Fibroblast of upper back skin (primary cell): Measurements from ENCODE around the gene CRIP3.
"Not testable (repeated sequence)": the region's sequence is repeated elsewhere in the genome, so short reads cannot be mapped to it uniquely, and the experiment has no call there.

Experiments used
- DNase-seq: peaks from one replicate; pipeline ENCODE4 v3.0.0-alpha.2; 2013

The CRIP3 gene

GRCh38 chr6:43304882-43305281 lies 3.7 kb downstream of the CRIP3 start:
- DNase-seq: no peak

GRCh38 chr6:43304361-43304760 lies 4.3 kb downstream of the CRIP3 start:
- DNase-seq: no peak

GRCh38 chr6:43303751-43304331 lies 4.8 kb downstream of the CRIP3 start:
- DNase-seq: no peak

DNA sequence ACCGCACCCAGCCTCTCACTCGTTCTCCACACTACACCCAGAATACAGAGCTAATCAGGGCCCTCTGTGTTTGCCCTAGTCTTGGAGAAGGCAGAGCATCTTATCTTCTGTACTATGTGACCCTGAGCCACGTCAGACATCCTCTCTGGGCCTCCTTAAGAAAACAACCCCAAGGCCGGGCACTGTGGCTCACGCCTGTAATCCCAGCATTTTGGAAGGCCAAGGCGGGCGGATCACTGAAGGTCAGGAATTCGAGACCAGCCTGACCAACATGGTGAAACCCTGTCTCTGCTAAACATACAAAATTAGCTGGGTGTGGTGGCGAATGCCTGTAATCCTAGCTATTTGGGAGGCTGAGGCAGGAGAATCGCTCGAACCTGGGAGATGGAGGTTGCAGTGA lies 5.6 kb downstream of the CRIP3 start:
- not testable (repeated sequence) for DNase-seq

GRCh38 chr6:43302126-43302525 lies 6.5 kb downstream of the CRIP3 start:
- DNase-seq: no peak

DNA sequence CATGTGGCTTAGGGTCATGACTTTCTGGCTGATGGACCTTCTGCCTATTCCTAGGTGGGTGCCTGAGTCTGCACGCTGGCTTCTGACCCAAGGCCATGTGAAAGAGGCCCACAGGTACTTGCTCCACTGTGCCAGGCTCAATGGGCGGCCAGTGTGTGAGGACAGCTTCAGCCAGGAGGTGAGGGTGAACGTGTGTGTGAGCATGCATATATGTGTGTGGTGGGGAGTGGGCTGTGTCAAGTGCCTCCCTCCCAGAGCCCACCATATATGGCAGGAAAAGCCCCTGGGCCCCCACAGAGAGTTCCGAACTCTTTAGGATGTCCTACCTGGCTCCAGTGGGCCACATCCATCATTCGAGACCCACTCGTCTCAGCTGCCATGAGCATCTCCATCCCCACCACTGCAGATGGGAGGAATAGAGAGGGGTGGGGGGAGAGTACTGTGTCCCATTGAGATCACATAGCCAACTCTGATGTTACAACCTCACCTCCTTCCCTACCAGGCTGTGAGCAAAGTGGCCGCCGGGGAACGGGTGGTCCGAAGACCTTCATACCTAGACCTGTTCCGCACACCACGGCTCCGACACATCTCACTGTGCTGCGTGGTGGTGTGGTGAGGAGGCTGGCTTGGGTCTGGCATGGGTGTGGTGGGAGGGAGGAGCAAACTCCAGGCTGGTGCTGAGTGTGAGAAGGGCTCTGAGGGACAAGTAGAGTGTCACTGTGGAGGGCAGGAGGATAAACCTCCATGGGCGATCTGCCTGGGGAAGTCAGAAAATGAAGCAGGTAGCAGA lies 7.3 kb downstream of the CRIP3 start:
- DNase-seq: no peak

- no peak for DNase-seq
Measured at GRCh38 chr6:43299338-43300293, 9.0 kb downstream of the CRIP3 start.

GRCh38 chr6:43298565-43299337 lies 9.9 kb downstream of the CRIP3 start:
- DNase-seq: no peak

DNA sequence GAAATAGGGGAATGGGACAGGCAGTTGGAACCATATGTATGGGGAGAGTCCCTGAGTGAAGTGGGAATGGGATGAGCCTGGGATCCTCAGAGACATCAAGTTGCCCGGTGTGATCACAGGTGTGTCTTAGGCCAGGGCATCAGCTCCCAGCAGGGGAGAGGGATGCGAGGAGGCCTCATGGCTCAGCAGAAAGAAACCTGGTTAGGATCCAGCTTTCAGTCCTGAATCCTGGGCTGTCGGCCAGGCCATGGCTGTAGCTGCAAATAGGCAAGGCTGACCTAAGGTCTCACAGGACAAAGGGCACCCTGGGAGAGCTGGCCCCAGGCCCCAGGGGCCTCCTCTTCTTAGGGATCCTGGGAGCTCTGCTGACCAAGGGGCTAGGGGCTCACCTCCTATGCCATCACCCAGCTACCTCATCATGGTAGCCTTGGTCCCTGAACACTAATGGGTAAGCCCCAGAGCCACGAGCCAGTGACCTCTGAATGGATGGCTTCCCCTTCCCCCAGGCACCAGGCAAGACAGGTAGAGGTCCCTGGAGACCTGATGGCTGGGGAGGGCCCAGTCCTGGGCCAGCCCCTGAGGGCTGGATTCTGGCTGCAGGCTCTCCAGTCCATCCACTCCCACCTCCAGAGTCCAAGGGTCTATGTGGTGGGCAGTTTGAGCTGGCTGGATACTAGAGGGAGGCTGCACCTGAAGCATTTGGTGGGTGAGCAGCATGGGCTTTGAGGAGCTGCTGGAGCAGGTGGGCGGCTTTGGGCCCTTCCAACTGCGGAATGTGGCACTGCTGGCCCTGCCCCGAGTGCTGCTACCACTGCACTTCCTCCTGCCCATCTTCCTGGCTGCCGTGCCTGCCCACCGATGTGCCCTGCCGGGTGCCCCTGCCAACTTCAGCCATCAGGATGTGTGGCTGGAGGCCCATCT lies 10.7 kb downstream of the CRIP3 start, which contains the start of gene SLC22A7:
Gene SLC22A7 (plus strand): TSS at position 617 of the 921 bp plus-strand sequence. CDS start 99 bp downstream, at position 716.
- DNase-seq: no peak

DNA sequence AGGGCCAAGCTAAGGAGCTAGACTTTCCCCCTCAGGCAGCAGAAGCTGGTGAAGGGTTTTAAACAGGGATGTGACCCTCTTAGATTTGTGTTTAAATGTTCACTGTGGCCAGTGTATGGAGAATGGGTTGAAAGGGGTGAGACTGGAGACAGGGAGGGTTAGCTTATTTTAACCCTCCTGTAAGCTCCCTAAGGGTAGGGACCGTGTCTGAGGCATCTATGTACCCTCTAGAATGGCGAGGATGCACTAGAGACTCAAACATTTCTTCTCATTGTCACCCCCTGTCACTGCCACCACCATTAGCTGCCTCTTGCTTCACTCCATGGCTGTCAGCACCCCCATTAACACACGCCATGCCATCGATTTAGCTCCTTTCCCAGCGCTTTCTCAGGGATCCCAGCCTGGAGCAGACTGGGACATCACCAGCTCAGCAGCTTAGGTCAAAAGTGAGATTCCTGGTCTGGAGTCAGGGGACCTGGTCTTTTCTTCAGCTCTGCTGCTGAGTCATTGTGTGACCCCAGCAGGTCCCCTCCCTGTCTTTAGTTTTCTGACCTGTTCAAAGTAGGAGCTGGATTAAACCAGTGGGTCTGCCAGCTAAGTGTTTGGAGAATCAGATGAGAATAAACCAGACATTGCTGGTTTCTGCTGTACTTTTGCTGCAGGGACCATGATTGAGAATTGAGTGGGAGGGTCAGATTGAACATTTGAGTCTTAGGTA lies 11.7 kb downstream of the CRIP3 start:
- no peak for DNase-seq

GRCh38 chr6:43295456-43295855 lies 13.2 kb downstream of the CRIP3 start:
- no peak for DNase-seq

GRCh38 chr6:43294536-43294935 lies 14.1 kb downstream of the CRIP3 start:
- no peak for DNase-seq

DNA sequence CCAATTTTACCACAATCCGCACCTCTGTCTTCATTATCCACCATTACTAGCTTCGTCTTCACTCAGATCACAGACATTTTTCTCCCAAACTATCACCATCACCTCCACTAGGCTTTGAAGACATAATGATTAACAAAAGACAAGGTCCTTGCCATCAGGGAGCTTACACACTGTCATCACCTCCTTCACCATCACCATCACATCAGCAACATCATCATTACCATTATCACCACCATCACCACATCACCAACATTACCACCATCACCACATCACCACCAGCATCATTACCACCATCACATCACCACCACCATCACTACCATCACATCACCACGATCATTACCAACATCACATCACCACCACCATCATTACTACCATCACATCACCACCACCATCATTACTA lies 14.9 kb downstream of the CRIP3 start:
- no peak for DNase-seq

- no peak for DNase-seq
Measured at GRCh38 chr6:43292763-43293318, 15.8 kb downstream of the CRIP3 start.

GRCh38 chr6:43292341-43292740 lies 16.3 kb downstream of the CRIP3 start:
- no peak for DNase-seq

GRCh38 chr6:43291708-43292107 lies 16.9 kb downstream of the CRIP3 start:
- no peak for DNase-seq

DNA sequence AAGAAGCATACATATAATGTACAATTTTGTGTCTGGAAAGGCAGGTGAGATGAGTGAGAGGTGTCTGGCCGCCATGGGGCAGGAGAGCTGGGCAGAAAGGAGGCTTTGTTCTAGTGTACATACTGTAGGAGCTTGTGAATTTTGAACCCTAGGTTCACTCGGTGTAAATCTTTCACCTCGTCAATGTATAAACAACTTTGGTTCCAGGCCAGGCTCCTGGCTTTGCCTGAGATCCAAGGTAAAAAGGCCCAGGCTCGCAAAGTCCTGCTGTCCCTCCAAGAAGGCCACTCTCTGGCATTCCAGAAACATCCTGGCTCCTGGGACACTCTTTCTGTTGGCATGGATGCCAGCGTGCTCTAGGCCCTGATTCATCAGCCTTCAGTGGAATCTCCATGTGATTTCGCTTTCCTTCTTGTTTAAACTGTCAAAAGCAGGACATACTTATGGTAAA lies 17.7 kb downstream of the CRIP3 start:
- DNase-seq: no peak

DNA sequence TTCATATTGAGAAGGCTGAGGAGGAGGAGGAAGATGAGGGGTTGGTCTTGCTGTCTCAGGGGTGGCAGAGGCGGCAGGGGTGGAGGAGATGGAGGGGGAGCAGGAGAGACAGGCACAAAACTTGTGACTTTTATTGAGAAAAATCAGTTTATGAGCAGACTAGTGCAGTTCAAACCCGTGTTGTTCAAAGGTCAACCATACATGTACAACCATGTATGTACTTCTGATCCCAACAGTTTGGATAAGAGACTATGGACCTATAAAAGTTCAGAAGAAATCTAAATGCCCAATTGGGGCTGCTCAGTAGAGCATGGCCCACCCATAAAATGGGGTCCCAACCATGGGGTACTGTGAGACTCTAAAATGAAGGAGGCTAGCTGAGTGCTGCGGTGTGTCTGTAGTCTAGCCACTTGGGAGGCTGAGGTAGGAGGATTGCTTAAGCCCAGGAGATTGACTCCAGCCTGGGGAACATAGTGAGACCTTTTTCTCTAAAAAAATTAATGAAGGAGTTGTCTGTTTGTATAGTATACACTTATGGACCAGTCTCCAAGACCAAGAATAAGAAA lies 18.2 kb downstream of the CRIP3 start:
- DNase-seq: no peak

DNA sequence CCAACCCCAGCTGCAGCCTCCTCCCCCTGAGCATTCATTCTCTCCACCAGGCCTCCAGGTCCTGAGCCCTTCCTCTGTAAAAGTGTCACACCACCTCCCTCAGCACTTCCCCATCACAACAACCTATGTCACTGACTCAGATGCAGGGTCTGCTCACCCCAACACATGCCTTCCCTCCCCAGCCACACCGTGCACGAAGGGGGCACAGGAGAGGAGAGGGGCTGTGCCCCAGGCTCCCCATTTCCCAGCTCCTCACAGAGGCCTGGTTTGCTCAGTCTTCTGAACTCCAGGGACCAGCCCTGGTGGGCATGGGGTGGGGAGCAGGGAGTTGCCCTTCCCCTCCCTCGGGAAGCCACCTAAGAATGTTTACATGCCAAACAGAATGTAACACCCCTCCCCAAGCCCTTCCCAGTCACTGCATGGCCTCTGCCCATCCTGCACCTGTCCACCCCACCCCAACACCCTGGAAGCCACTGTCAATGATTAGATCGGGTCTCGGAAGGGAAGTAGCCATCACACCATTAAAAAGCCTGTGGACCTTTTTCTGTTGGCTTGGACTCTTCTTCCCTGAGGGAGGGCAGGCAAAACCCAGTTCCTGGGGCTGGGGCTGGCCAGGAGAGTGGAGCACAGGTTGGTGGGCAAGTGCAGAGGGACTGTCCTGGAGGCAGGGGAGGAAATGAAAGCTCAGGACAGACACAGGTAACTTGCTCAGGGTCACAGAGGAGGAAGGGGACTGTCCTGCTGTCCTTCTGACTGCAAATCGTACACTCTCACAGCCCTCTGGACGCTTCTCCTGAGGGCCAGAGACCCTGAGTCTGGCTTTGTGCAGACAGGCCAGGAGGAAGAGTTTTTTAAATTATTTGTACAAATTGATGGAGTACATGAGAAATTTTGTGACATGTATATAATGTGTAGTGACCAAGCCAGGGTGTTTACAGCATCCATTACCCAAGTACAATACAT lies 20.6 kb downstream of the CRIP3 start:
- DNase-seq: no peak
